Measurements from ENCODE around the gene LTBP3. TPM values are rescaled to one million over a fixed set of nuclear protein-coding genes. Genes with fewer than 3 reads are reported as not detected.
A peak's percentile ranks its signal among the peaks of the same experiment; 100 is the strongest.

LTBP3 gene
- total RNA-seq, 2 experiments from 2014 or later: 11.2 to 13.8 TPM

GRCh38 chr11:65590240-65590738 lies 32.1 kb upstream of the LTBP3 start:
- H3K4me2 ChIP-seq (ENCODE audit: low read length): no peak overlapping the region
- peaks cover 26% of the 10 kb centered on the region; the same call in 1 of the 2 replicates for H3K36me3 ChIP-seq (ENCODE audit: insufficient read depth, low read length)
- intact Hi-C loops (cut with micrococcal nuclease; ENCODE audit: unreplicated experiment): no loop called here
- BruUV-seq (replicated peaks): no TSS peak
- TF ChIP-seq CTCF (conservative IDR thresholded peaks at IDR 0.05; ENCODE audit: low read length) (no peak), EZH2phosphoT487 (IDR thresholded peaks at IDR 0.05; ENCODE audit: borderline replicate concordance, low read depth, low read length) (no peak)
- CTCF ChIA-PET (ENCODE audit: unreplicated experiment): no interaction called here
- DNase-seq (ENCODE audit: low spot score): no peak
- no peaks in the 10 kb centered on the region for H3K9me3 ChIP-seq (ENCODE audit: low read length)
- no peak overlapping the region for H3K27ac ChIP-seq (ENCODE audit: low read depth, low read length, poor library complexity, severe bottlenecking)
- no peak overlapping the region for H3K4me3 ChIP-seq (ENCODE audit: low read depth, low read length, poor library complexity, severe bottlenecking)
- H3K79me2 ChIP-seq (ENCODE audit: insufficient read depth, low read depth, low read length): no peaks in the 10 kb centered on the region
- no peaks in the 10 kb centered on the region for H4K20me1 ChIP-seq (ENCODE audit: insufficient read depth, low read length)
- H3K4me1 ChIP-seq (ENCODE audit: insufficient read depth, low read length, poor library complexity, severe bottlenecking): peaks cover 36% of the 10 kb centered on the region
- no peak overlapping the region for H2AFZ ChIP-seq (ENCODE audit: low read length)
- no peaks in the 10 kb centered on the region for H3K9me2 ChIP-seq (ENCODE audit: insufficient read depth, low read length)
- POLR2A ChIA-PET: interaction anchor here (1.2 kb wide), 1 partner anchor 13 kb away, joined by 4 read pairs; no protein-coding TSS in a partner anchor

DNA sequence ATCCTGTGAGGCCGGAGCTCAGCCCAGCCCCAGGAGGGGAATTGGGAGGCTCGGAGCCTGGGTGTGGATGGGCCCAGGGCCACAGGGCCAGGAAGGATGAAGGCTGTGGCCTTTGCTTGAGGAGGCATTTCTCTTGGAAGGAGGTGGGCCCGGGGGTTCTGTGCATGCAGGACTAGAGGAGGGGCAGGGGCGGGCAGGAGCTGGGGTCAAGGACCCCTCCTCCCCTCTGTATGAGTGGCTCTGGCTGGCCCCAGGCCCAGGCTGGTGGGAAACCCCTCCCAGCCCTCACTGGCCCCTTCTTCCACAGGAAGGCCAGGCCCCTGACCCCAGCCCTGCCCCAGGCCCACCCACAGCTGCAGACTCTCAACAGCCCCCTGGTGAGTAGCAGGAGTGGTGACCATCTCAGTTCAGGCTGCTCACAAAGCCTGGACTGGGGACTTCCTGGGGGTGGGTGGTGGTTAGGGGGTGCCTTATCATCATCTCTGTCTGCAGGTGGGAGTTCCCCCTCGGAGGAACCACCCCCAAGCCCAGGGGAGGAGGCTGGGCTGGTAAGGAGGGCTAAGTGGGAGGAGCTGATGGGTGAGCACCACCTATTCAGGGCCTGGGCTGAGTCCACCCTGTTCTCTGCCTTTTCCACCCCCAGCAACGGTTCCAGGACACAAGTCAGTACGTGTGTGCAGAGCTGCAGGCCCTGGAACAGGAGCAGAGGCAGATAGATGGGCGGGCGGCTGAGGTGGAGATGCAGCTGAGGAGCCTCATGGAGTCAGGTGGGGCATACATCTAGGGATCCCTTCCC lies 31.5 kb upstream of the LTBP3 start:
- peak; percentile 36 for DNase-seq (ENCODE audit: low spot score)
- CTCF ChIA-PET (ENCODE audit: unreplicated experiment): interaction anchor here (0.6 kb wide), 1 partner anchor 31 kb away, joined by 4 read pairs; no protein-coding TSS in a partner anchor
- no peak overlapping the region for H3K27ac ChIP-seq (ENCODE audit: low read depth, low read length, poor library complexity, severe bottlenecking)
- peaks cover 26% of the 10 kb centered on the region; the same call in 1 of the 2 replicates for H3K36me3 ChIP-seq (ENCODE audit: insufficient read depth, low read length)
- no peaks in the 10 kb centered on the region for H3K9me3 ChIP-seq (ENCODE audit: low read length)
- H2AFZ ChIP-seq (ENCODE audit: low read length): no peak overlapping the region
- peaks cover 36% of the 10 kb centered on the region for H3K4me1 ChIP-seq (ENCODE audit: insufficient read depth, low read length, poor library complexity, severe bottlenecking)
- POLR2A ChIA-PET: interaction anchor here (1.2 kb wide), 1 partner anchor 13 kb away, joined by 4 read pairs; no protein-coding TSS in a partner anchor
- no peak overlapping the region for H3K4me3 ChIP-seq (ENCODE audit: low read depth, low read length, poor library complexity, severe bottlenecking)
- H3K79me2 ChIP-seq (ENCODE audit: insufficient read depth, low read depth, low read length): no peaks in the 10 kb centered on the region
- H3K9me2 ChIP-seq (ENCODE audit: insufficient read depth, low read length): no peaks in the 10 kb centered on the region
- intact Hi-C loops (cut with micrococcal nuclease; ENCODE audit: unreplicated experiment): no loop called here
- TF ChIP-seq EZH2phosphoT487 (IDR thresholded peaks at IDR 0.05; ENCODE audit: borderline replicate concordance, low read depth, low read length) (no peak), CTCF (conservative IDR thresholded peaks at IDR 0.05; ENCODE audit: low read length) (no peak)
- no TSS peak for BruUV-seq (replicated peaks)
- no peak overlapping the region for H3K4me2 ChIP-seq (ENCODE audit: low read length)
- H4K20me1 ChIP-seq (ENCODE audit: insufficient read depth, low read length): no peaks in the 10 kb centered on the region

Measured in OCI-LY7 (cell line).